Fibroblast of lung (primary cell): ENCODE measurements around the gene FGFR3.

Source experiments
- EZH2 ChIP-seq: IDR thresholded peaks from 2 replicates; pipeline ENCODE4 v1.5.1; 2012; ENCODE audit warnings: low read length, control low read depth, mild to moderate bottlenecking; ENCODE audit errors: missing control alignments
- TF ChIP-seq, protein P1 (sequence below), 2 donors: IDR thresholded peaks in 1 of 2; conservative IDR thresholded peaks in 1 of 2; 1 replicate in 1 of 2; 2 replicates in 1 of 2; pipeline ENCODE4 v1.5.1; 2011 to 2012; ENCODE audit warnings: low read length in 2 of 2, control low read depth in 1 of 2, inconsistent platforms in 1 of 2, low read depth in 1 of 2, mild to moderate bottlenecking in 1 of 2

DNA sequence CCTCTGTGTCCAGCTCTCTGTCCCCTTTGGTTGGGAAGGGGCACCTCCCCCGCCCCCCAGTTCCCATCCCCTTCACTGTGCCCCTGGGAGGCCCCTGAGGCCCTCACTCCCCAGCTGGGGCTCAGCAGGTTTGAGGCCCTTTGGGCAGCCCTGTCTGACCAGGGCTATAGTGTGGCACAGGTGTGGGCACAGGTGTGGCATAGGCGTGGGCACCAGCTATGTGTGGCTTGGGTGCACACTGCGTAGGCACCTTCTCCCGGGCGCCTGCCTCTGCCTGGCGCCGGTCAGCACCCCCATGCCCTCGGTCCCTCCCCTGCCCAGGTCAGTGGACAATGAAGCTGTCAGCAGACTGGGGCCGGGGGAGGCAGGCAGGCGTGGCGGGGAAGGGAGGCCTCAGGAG is 7.5 kb upstream of the FGFR3 start:
- no peak for TF ChIP-seq EZH2
- TF ChIP-seq, protein P1, sequence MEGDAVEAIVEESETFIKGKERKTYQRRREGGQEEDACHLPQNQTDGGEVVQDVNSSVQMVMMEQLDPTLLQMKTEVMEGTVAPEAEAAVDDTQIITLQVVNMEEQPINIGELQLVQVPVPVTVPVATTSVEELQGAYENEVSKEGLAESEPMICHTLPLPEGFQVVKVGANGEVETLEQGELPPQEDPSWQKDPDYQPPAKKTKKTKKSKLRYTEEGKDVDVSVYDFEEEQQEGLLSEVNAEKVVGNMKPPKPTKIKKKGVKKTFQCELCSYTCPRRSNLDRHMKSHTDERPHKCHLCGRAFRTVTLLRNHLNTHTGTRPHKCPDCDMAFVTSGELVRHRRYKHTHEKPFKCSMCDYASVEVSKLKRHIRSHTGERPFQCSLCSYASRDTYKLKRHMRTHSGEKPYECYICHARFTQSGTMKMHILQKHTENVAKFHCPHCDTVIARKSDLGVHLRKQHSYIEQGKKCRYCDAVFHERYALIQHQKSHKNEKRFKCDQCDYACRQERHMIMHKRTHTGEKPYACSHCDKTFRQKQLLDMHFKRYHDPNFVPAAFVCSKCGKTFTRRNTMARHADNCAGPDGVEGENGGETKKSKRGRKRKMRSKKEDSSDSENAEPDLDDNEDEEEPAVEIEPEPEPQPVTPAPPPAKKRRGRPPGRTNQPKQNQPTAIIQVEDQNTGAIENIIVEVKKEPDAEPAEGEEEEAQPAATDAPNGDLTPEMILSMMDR (conservative IDR thresholded peaks at IDR 0.05 in 1 of 2, IDR thresholded peaks at IDR 0.05 in 1 of 2; ENCODE audit: low read depth in 1 of 2, low read length in 2 of 2) = no peak
